GM23248 (cell line): ENCODE results near the gene PLEKHA4. TPM values are rescaled to one million over a fixed set of nuclear protein-coding genes. Genes with fewer than 3 reads are reported as not detected.
"Not testable (repeated sequence)": the region's sequence is repeated elsewhere in the genome, so short reads cannot be mapped to it uniquely, and the experiment has no call there.

ENCODE experiments used
- DNase-seq: peaks from one replicate; pipeline ENCODE4 v3.0.0-alpha.2; 2015
- H2AFZ ChIP-seq: fragments of 200-600 bp; sonication (generic); 2 replicates; pipeline ENCODE4 v1.6.1; 2016; ENCODE audit warnings: antibody characterized with exemption
- H3F3A ChIP-seq: fragments of 200-600 bp; sonication (generic); 2 replicates; pipeline ENCODE4 v1.6.1; 2016; ENCODE audit warnings: mild to moderate bottlenecking, antibody characterized with exemption, mixed run types; ENCODE audit not compliant: insufficient read depth
- H3K27ac ChIP-seq: fragments of 200-600 bp; sonication (generic); 2 replicates; pipeline ENCODE4 v1.5.1; 2016; ENCODE audit warnings: mild to moderate bottlenecking
- H3K27me3 ChIP-seq: fragments of 200-600 bp; sonication (generic); replicated peaks from 2 replicates; pipeline ENCODE4 v1.6.1; 2016; ENCODE audit warnings: mild to moderate bottlenecking; ENCODE audit not compliant: insufficient read depth
- H3K36me3 ChIP-seq: fragments of 200-600 bp; sonication (generic); 2 replicates; pipeline ENCODE4 v1.6.1; 2016; ENCODE audit warnings: low read depth, mild to moderate bottlenecking
- H3K4me1 ChIP-seq: fragments of 200-600 bp; sonication (generic); 2 replicates; pipeline ENCODE4 v1.6.1; 2016; ENCODE audit warnings: mild to moderate bottlenecking; ENCODE audit not compliant: insufficient read depth
- H3K4me2 ChIP-seq: fragments of 200-600 bp; sonication (generic); one replicate; pipeline ENCODE4 v1.6.1; 2016; ENCODE audit warnings: mild to moderate bottlenecking; ENCODE audit not compliant: unreplicated experiment
- H3K4me3 ChIP-seq: fragments of 200-600 bp; sonication (generic); 2 replicates; pipeline ENCODE4 v1.5.1; 2016; ENCODE audit warnings: mild to moderate bottlenecking
- H3K79me2 ChIP-seq: fragments of 200-600 bp; sonication (generic); 2 replicates; pipeline ENCODE4 v1.6.1; 2016; ENCODE audit warnings: mild to moderate bottlenecking; ENCODE audit not compliant: insufficient read depth
- H3K9ac ChIP-seq: fragments of 200-600 bp; sonication (generic); 2 replicates; pipeline ENCODE4 v1.6.1; 2016; ENCODE audit warnings: mild to moderate bottlenecking
- H3K9me2 ChIP-seq: fragments of 200-600 bp; sonication (generic); 2 replicates; pipeline ENCODE4 v1.6.1; 2016; ENCODE audit warnings: mixed run types, mild to moderate bottlenecking, moderate library complexity; ENCODE audit not compliant: insufficient read depth
- H3K9me3 ChIP-seq: fragments of 200-600 bp; sonication (generic); one replicate; pipeline ENCODE4 v1.6.1; 2017; ENCODE audit warnings: low read depth
- H4K20me1 ChIP-seq: fragments of 200-600 bp; sonication (generic); 2 replicates; pipeline ENCODE4 v1.6.0; 2016; ENCODE audit not compliant: insufficient read depth
- EZH2 ChIP-seq: fragments of 200-600 bp; sonication (generic); IDR thresholded peaks from 2 replicates; pipeline ENCODE4 v1.6.1; 2018; ENCODE audit warnings: antibody characterized with exemption, mild to moderate bottlenecking; ENCODE audit not compliant: insufficient read depth, poor library complexity, severe bottlenecking
- EZH2phosphoT487 ChIP-seq: fragments of 200-600 bp; sonication (generic); IDR thresholded peaks from 2 replicates; pipeline ENCODE4 v1.6.1; 2018; ENCODE audit warnings: antibody characterized with exemption, moderate library complexity, mild to moderate bottlenecking, low read depth; ENCODE audit not compliant: insufficient read depth
- WGBS, 2 experiments: methylation state at CpG; one replicate each; pipeline ENCODE4 v1.1.6; 2015 to 2017; ENCODE audit warnings: low lambda C conversion rate in 2 of 2, low coverage in 1 of 2; ENCODE audit errors: missing lambda C conversion rate in 2 of 2; 5-methylcytosine and 5-hydroxymethylcytosine counted together
- in situ Hi-C: fragments of 300-500 bp; cut with MboI; formaldehyde crosslinking; loops from 2 replicates; pipeline ENCODE4 v1.15.0; 2020
- polyA plus RNA-seq: library from polyadenylated mRNA; unstranded; fragments of >200 nt; fragmentation: Nextera tagmentation; extraction: Ambion mirVana; gene quantifications from 2 replicates; pipeline ENCODE4 v1.2.1, GENCODE V29; 2016
- total RNA-seq: library from RNA; depleted of rRNA; stranded (reverse); fragments of >200 nt; shearing (Covaris generic); gene quantifications from 2 replicates; pipeline ENCODE4 v1.2.3, GENCODE V29; 2014

Gene PLEKHA4
- total and polyA plus RNA-seq, 2 experiments from 2014 or later, result 12.3 to 19.4 TPM

- H3K9me3 ChIP-seq, result no peaks in the 10 kb centered on the region
- H4K20me1 ChIP-seq, result no peaks in the 10 kb centered on the region
- no peaks in the 10 kb centered on the region for H3F3A ChIP-seq
- peaks cover 26% of the 10 kb centered on the region for H3K79me2 ChIP-seq
- no peak overlapping the region for H3K27ac ChIP-seq
- H3K4me3 ChIP-seq, result no peak overlapping the region
- peaks cover 24% of the 10 kb centered on the region; the same call in 1 of the 2 replicates for H3K36me3 ChIP-seq
- no peak overlapping the region for H3K4me2 ChIP-seq
- no peak for DNase-seq
- H3K4me1 ChIP-seq, result no peaks in the 10 kb centered on the region
- 94 to 97% methylated on average over 9 to 10 of the region's 10 CpGs for WGBS, 2 experiments
- in situ Hi-C loops, result no loop called here
- no peak overlapping the region for H3K9ac ChIP-seq
- no peaks in the 10 kb centered on the region for H3K27me3 ChIP-seq
- no peak for TF ChIP-seq EZH2
- TF ChIP-seq EZH2phosphoT487, result no peak
- no peaks in the 10 kb centered on the region for H3K9me2 ChIP-seq
- no peak overlapping the region for H2AFZ ChIP-seq
Measured at GRCh38 chr19:48906324-48906723, 37.9 kb upstream of the PLEKHA4 start.

DNA sequence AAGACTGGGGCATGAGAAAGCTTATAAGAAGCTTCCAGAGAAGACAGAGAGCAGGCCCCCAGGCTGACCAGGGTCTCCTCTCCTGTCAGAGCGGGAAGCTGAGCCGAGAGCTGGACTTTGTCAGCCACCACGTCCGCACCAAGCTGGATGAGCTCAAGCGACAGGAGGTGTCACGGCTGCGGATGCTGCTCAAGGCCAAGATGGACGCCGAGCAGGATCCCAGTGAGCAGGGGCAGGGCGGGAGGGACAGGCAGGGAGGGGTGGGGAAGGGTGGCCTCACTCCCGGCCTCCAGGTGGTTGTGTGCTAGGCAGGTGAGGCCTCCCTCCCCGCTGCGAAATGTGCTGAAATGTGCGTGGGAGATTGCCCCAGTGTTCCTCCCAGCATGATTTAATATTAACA, 37.2 kb upstream of the PLEKHA4 start:
- no peaks in the 10 kb centered on the region for H4K20me1 ChIP-seq
- in situ Hi-C loops, result no loop called here
- no peak overlapping the region for H3K9ac ChIP-seq
- no peaks in the 10 kb centered on the region for H3F3A ChIP-seq
- no peak overlapping the region for H3K4me2 ChIP-seq
- no peak overlapping the region for H3K27ac ChIP-seq
- 91 to 94% methylated on average over 11 to 14 of the region's 14 CpGs for WGBS, 2 experiments
- no peaks in the 10 kb centered on the region for H3K27me3 ChIP-seq
- peaks cover 19% of the 10 kb centered on the region; the same call in 1 of the 2 replicates for H3K36me3 ChIP-seq
- no peak overlapping the region for H3K4me3 ChIP-seq
- no peaks in the 10 kb centered on the region for H3K9me3 ChIP-seq
- no peaks in the 10 kb centered on the region for H3K4me1 ChIP-seq
- TF ChIP-seq EZH2 (no peak), EZH2phosphoT487 (no peak)
- H3K79me2 ChIP-seq, result peaks cover 32% of the 10 kb centered on the region
- no peak for DNase-seq
- no peak overlapping the region for H2AFZ ChIP-seq
- H3K9me2 ChIP-seq, result no peaks in the 10 kb centered on the region

GRCh38 chr19:48903788-48904187, 35.4 kb upstream of the PLEKHA4 start:
- DNase-seq, H3K4me3 ChIP-seq, H3K9me2 ChIP-seq, H3K4me2 ChIP-seq, H2AFZ ChIP-seq, H3F3A ChIP-seq, H3K4me1 ChIP-seq, H3K9me3 ChIP-seq, H3K27me3 ChIP-seq, H3K9ac ChIP-seq, H4K20me1 ChIP-seq, H3K36me3 ChIP-seq, H3K27ac ChIP-seq, in situ Hi-C loops: not testable (repeated sequence)
- H3K79me2 ChIP-seq, result peaks cover 37% of the 10 kb centered on the region

GRCh38 chr19:48902291-48902690, 33.9 kb upstream of the PLEKHA4 start:
- peaks cover 37% of the 10 kb centered on the region for H3K79me2 ChIP-seq
- H3K9me3 ChIP-seq, in situ Hi-C loops, DNase-seq, H3F3A ChIP-seq, H2AFZ ChIP-seq, H3K27ac ChIP-seq, H3K9ac ChIP-seq, H3K9me2 ChIP-seq, H3K4me3 ChIP-seq, H4K20me1 ChIP-seq, H3K4me1 ChIP-seq, H3K36me3 ChIP-seq, H3K27me3 ChIP-seq, H3K4me2 ChIP-seq: not testable (repeated sequence)
- WGBS, 2 experiments, result 96 to 98% methylated on average over 7 of the region's 7 CpGs
